ENCODE data around the gene RABGGTB. TPM values are rescaled to one million over a fixed set of nuclear protein-coding genes. Genes with fewer than 3 reads are reported as not detected.

Gene RABGGTB
- 58.5 to 85.6 TPM (median 62.3 TPM) in 5 replicates for total RNA-seq (2022; extraction: Qiagen RNA extraction)

DNA sequence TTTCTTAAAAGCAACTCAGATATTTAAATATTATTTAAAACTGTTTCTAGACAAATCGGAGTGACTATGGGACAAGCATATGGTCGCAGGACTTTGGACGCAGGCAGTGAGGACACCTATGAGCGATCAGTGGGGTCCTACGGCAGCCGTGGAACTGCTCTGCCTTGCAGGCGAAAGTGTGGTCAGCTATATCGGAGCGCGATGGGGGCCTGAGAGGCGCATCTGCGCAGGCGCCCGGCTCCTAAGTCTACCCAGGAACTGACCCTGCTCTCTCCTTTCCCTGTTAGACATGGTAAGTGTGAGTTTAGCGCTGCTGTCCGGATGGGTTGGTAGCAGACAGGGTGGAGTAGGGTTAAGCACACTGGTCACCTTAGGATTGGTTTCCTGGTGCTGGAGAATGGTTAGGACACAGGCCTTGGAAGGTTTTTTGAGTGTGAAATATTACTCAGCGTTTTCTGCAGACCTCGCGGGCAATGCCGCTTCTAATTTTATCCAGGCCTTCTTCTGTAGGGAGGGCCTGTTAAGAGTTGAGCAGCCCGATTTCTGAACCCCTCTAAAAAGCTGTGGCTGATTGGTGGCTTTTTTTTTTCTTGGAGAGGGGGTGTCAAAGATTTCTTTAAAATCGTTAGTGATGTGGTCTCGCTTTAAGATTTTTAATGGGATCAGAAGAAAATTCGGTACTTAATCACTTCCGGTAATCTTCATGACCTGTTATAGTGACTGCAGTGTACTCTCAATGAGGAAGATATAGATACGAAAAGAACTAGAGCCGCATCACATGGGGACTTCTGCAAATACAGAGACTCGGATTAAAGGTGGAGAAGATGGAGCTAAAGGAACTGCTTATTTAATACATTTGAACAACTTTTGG lies at the start of gene RABGGTB:
TSS of gene RABGGTB (plus strand) at position 274 of the 871 bp plus-strand sequence. CDS start at position 290, 16 bp downstream.

DNA sequence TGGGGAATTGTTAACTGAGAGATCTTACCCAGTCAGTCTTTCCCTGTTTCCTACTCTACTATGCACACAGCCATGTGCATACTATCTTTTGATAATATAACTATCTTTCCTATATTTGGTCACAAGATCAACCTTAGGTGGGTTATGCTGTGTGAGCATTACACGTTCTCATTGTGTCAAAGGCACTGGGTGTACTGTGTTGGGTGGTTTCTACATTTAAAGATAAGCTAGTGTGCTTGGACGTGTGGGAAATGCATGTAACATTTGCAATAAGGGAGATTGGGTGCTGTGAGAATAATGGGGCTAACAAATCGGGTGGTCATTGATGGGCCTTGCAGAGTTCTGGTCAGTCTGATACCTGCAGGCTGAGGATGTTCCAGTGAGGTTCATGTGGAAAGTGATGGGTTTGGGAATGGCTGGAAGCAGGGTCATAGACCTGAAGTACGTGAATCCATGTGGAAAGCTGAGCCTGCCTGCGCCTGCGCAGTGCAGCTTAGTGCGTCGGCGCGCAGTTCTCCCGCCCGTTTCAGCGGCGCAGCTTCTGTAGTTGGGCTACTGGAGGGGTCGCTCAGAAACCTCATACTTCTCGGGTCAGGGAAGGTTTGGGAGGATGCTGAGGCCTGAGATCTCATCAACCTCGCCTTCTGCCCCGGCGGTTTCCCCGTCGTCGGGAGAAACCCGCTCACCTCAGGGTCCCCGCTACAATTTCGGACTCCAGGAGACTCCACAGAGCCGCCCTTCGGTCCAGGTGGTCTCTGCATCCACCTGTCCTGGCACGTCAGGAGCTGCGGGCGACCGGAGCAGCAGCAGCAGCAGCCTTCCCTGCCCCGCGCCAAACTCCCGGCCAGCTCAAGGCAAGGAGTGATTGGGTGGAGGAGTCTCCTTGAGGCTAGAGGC lies 10.6 kb downstream of the RABGGTB start, which contains the start of gene MSH4:
TSS of gene MSH4 (plus strand) at position 507 of the 897 bp plus-strand sequence. CDS start at position 611, 104 bp downstream.

Other genes starting within 250 kb of the RABGGTB start
- gene SLC44A5, start 175.1 kb upstream of the RABGGTB start, total RNA-seq (2022; extraction: Qiagen RNA extraction), result 0.04 to 0.06 TPM (median 0.06 TPM) in 4 of 5 replicates, not detected in the other
- gene ACADM, start 61.5 kb upstream of the RABGGTB start, total RNA-seq (2022; extraction: Qiagen RNA extraction), result 25.2 to 39.8 TPM (median 33.1 TPM) in 5 replicates
- gene MSH4, start 10.6 kb downstream of the RABGGTB start, total RNA-seq (2022; extraction: Qiagen RNA extraction), result not detected in 5 replicates
- not detected in 5 replicates for gene ASB17, start 146.1 kb downstream of the RABGGTB start, total RNA-seq (2022; extraction: Qiagen RNA extraction)

Data from A549 treated with Mapracorat at 1 μM for 4 hours (cell line).